ENCODE data around the gene PRSS16. TPM values are rescaled to one million over a fixed set of nuclear protein-coding genes. Genes with fewer than 3 reads are reported as not detected.
"Not testable (repeated sequence)": the region's sequence is repeated elsewhere in the genome, so short reads cannot be mapped to it uniquely, and the experiment has no call there.

The PRSS16 gene
- total and polyA plus RNA-seq, 5 donors: 0.26 to 1.7 (median 0.61) TPM; not detected in 1

GRCh38 chr6:27216874-27217273 is 30.6 kb upstream of the PRSS16 start:
- 93% methylated on average over 21 of the region's 21 CpGs for WGBS
- no peak overlapping the region for H3K27ac ChIP-seq (ENCODE audit: low read length)
- no peak for DNase-seq
- ATAC-seq: no peak
- H3K9me3 ChIP-seq (ENCODE audit: control insufficient read depth, low read length): peaks cover 3% of the 10 kb centered on the region
- intact Hi-C loops (cut with DNase I): no loop called here
- H3K4me1 ChIP-seq (ENCODE audit: control insufficient read depth, insufficient read depth, low read length): no peaks in the 10 kb centered on the region
- no peaks in the 10 kb centered on the region for H3K27me3 ChIP-seq (ENCODE audit: control insufficient read depth, insufficient read depth)
- H3K4me3 ChIP-seq (ENCODE audit: low read length): no peak overlapping the region

GRCh38 chr6:27222971-27223370 is 24.5 kb upstream of the PRSS16 start:
- H3K27me3 ChIP-seq (ENCODE audit: control insufficient read depth, insufficient read depth); H3K9me3 ChIP-seq (ENCODE audit: control insufficient read depth, low read length); intact Hi-C loops (cut with DNase I); H3K27ac ChIP-seq (ENCODE audit: low read length); ATAC-seq; H3K4me3 ChIP-seq (ENCODE audit: low read length); DNase-seq; H3K4me1 ChIP-seq (ENCODE audit: control insufficient read depth, insufficient read depth, low read length): not testable (repeated sequence)
- WGBS: 93% methylated on average over 15 of the region's 15 CpGs

GRCh38 chr6:27224729-27225128 is 22.8 kb upstream of the PRSS16 start:
- ATAC-seq (no peak), DNase-seq (no peak)
- Histone ChIP-seq H3K27me3 (ENCODE audit: control insufficient read depth, insufficient read depth) (peaks cover 4% of the 10 kb centered on the region), H3K4me3 (ENCODE audit: low read length) (no peak overlapping the region), H3K27ac (ENCODE audit: low read length) (no peak overlapping the region), H3K9me3 (ENCODE audit: control insufficient read depth, low read length) (no peaks in the 10 kb centered on the region), H3K4me1 (ENCODE audit: control insufficient read depth, insufficient read depth, low read length) (no peaks in the 10 kb centered on the region)
- WGBS: 60% methylated on average over 4 of the region's 4 CpGs
- intact Hi-C loops (cut with DNase I): no loop called here

GRCh38 chr6:27228963-27229477 is 18.5 kb upstream of the PRSS16 start:
- H3K4me1 ChIP-seq (ENCODE audit: control insufficient read depth, insufficient read depth, low read length): no peaks in the 10 kb centered on the region
- ATAC-seq (no peak), DNase-seq (no peak)
- peaks cover 4% of the 10 kb centered on the region for H3K27me3 ChIP-seq (ENCODE audit: control insufficient read depth, insufficient read depth)
- no peaks in the 10 kb centered on the region for H3K9me3 ChIP-seq (ENCODE audit: control insufficient read depth, low read length)
- WGBS: 69% methylated on average over 5 of the region's 5 CpGs
- intact Hi-C loops (cut with DNase I): no loop called here
- H3K4me3 ChIP-seq (ENCODE audit: low read length): no peak overlapping the region
- H3K27ac ChIP-seq (ENCODE audit: low read length): no peak overlapping the region

GRCh38 chr6:27230758-27231111 is 16.8 kb upstream of the PRSS16 start:
- DNase-seq (no peak), ATAC-seq (no peak)
- Histone ChIP-seq H3K4me3 (ENCODE audit: low read length) (no peak overlapping the region), H3K4me1 (ENCODE audit: control insufficient read depth, insufficient read depth, low read length) (no peaks in the 10 kb centered on the region), H3K27me3 (ENCODE audit: control insufficient read depth, insufficient read depth) (peaks cover 7% of the 10 kb centered on the region), H3K27ac (ENCODE audit: low read length) (no peak overlapping the region), H3K9me3 (ENCODE audit: control insufficient read depth, low read length) (no peaks in the 10 kb centered on the region)
- 43% methylated on average over 7 of the region's 7 CpGs for WGBS
- intact Hi-C loops (cut with DNase I): no loop called here

- no peak overlapping the region for H3K27ac ChIP-seq (ENCODE audit: low read length)
- peaks cover 6% of the 10 kb centered on the region for H3K27me3 ChIP-seq (ENCODE audit: control insufficient read depth, insufficient read depth)
- intact Hi-C loops (cut with DNase I): no loop called here
Measured at GRCh38 chr6:27234576-27234975, 12.9 kb upstream of the PRSS16 start.

GRCh38 chr6:27237089-27237803 is 10.3 kb upstream of the PRSS16 start:
- intact Hi-C loops (cut with DNase I): no loop called here
- 17% methylated on average over 20 of the region's 20 CpGs for WGBS
- DNase-seq (no peak), ATAC-seq (no peak)
- Histone ChIP-seq H3K27me3 (ENCODE audit: control insufficient read depth, insufficient read depth) (peaks cover 6% of the 10 kb centered on the region), H3K4me1 (ENCODE audit: control insufficient read depth, insufficient read depth, low read length) (peaks cover 2% of the 10 kb centered on the region), H3K27ac (ENCODE audit: low read length) (no peak overlapping the region), H3K4me3 (ENCODE audit: low read length) (no peak overlapping the region), H3K9me3 (ENCODE audit: control insufficient read depth, low read length) (no peaks in the 10 kb centered on the region)

More at GRCh38 chr6:27234576-27234975, 12.9 kb upstream of the PRSS16 start:
- H3K4me1 ChIP-seq (ENCODE audit: control insufficient read depth, insufficient read depth, low read length): peaks cover 2% of the 10 kb centered on the region
- ATAC-seq (no peak), DNase-seq (no peak)
- 61% methylated on average over 3 of the region's 3 CpGs for WGBS
- H3K4me3 ChIP-seq (ENCODE audit: low read length): no peak overlapping the region
- no peaks in the 10 kb centered on the region for H3K9me3 ChIP-seq (ENCODE audit: control insufficient read depth, low read length)

GRCh38 chr6:27238010-27238983 is 9.2 kb upstream of the PRSS16 start:
- Histone ChIP-seq H3K27ac (ENCODE audit: low read length) (no peak overlapping the region), H3K9me3 (ENCODE audit: control insufficient read depth, low read length) (no peaks in the 10 kb centered on the region), H3K4me3 (ENCODE audit: low read length) (peak overlapping the region; percentile 21), H3K4me1 (ENCODE audit: control insufficient read depth, insufficient read depth, low read length) (peaks cover 2% of the 10 kb centered on the region), H3K27me3 (ENCODE audit: control insufficient read depth, insufficient read depth) (peaks cover 6% of the 10 kb centered on the region)
- no peak for ATAC-seq
- DNase-seq: no peak
- 2% methylated on average over 41 of the region's 41 CpGs for WGBS
- intact Hi-C loops (cut with DNase I): no loop called here

- no peaks in the 10 kb centered on the region for H3K9me3 ChIP-seq (ENCODE audit: control insufficient read depth, low read length)
- H3K4me1 ChIP-seq (ENCODE audit: control insufficient read depth, insufficient read depth, low read length): peaks cover 2% of the 10 kb centered on the region
- ATAC-seq: no peak
- no peak overlapping the region for H3K27ac ChIP-seq (ENCODE audit: low read length)
- intact Hi-C loops (cut with DNase I): no loop called here
- 78% methylated on average over 6 of the region's 6 CpGs for WGBS
- H3K4me3 ChIP-seq (ENCODE audit: low read length): no peak overlapping the region
- no peak for DNase-seq
- peaks cover 6% of the 10 kb centered on the region for H3K27me3 ChIP-seq (ENCODE audit: control insufficient read depth, insufficient read depth)
Measured at GRCh38 chr6:27239258-27239657, 8.2 kb upstream of the PRSS16 start.

GRCh38 chr6:27241443-27241842 is 6.1 kb upstream of the PRSS16 start:
- no peak for ATAC-seq
- Histone ChIP-seq H3K9me3 (ENCODE audit: control insufficient read depth, low read length) (no peaks in the 10 kb centered on the region), H3K4me1 (ENCODE audit: control insufficient read depth, insufficient read depth, low read length) (peaks cover 2% of the 10 kb centered on the region), H3K27ac (ENCODE audit: low read length) (no peak overlapping the region), H3K4me3 (ENCODE audit: low read length) (no peak overlapping the region), H3K27me3 (ENCODE audit: control insufficient read depth, insufficient read depth) (peaks cover 3% of the 10 kb centered on the region)
- no peak for DNase-seq
- WGBS: 89% methylated on average over 7 of the region's 7 CpGs
- intact Hi-C loops (cut with DNase I): no loop called here

Data from right cardiac atrium (tissue), 5 donors.